HG03571 (cell line): Measurements from ENCODE around the gene PLPPR5.
A peak's percentile ranks its signal among the peaks of the same experiment; 100 is the strongest.
"Not testable (repeated sequence)": the region's sequence is repeated elsewhere in the genome, so short reads cannot be mapped to it uniquely, and the experiment has no call there.

Experiments used
- ATAC-seq: cut with Tn5 transposase; IDR thresholded peaks from one replicate; pipeline ENCODE4 v1.9.1; 2021; ENCODE audit not compliant: unreplicated experiment

The PLPPR5 gene

DNA sequence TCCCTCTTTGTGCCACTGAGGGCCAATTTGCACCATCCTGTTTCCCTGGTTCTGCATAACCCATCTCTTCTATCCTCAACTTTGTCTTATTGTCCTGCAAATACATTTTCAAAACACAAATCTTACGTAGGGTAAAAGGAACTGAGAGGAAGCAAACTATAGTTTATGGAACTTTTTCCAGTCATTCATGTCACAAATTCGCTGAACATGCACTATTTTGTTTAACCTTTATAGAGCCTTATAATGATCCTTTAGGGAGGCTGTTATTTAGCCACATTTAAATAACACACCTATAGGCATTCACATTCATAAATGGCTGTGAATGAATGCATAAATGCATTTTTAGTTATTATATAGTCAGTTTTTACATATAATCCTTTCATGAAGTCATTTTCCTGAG lies 85.0 kb downstream of the PLPPR5 start:
- ATAC-seq: no peak

DNA sequence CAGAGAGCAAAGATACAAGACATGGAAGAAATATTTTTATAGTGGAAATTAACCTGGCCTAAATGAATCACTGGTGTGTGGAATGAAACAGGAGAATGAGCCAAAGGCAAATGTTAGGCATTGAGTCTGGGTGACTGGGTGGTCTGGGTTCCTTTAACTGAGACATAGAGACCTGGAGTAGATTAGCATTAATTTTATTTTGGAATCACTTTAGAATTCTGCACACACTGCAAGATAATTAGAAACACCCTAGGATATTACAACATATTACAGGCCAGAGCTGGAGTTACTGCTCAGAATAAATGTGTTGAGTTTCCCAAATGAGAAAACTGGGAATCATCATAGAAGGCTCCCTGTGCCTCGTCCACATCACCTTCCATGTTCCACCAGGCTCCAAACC lies 85.5 kb downstream of the PLPPR5 start:
- ATAC-seq: no peak

DNA sequence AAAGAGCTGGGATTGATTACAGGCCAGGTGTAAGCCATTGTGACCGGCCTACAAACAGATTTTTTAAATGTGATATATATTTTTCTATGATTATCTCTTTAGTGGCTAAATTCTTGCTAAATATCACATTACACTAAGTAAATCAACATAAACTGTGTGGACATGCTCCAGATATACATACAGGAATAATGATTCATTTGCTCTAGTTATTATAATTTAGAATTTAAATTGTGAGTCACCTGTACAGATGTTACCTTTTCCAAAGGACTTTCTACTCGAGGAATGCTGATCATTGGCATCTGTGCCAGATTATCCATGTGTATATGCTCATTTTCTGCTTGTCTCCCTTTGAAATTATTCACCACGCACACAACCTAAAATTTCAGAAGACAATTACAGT lies 90.1 kb downstream of the PLPPR5 start:
- no peak for ATAC-seq

DNA sequence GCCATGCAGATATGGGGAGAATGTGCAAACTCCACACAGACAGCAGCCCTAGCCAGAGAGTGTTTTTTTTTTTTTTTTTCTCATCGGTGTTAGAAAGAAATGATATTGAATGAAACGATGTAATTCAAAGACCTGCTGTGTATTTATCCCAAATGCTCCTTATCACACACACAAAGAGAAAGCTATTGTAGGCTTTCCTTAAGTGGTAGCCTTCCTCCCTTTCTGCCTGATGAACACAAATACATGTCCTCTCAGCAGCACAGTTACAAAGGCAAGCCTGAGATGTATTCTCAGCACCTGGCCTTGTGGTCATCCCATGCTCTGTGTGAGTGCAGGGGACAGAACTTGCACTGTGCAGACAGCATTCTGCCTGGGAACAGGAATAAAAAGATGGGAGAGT lies 93.8 kb downstream of the PLPPR5 start:
- ATAC-seq: no peak

DNA sequence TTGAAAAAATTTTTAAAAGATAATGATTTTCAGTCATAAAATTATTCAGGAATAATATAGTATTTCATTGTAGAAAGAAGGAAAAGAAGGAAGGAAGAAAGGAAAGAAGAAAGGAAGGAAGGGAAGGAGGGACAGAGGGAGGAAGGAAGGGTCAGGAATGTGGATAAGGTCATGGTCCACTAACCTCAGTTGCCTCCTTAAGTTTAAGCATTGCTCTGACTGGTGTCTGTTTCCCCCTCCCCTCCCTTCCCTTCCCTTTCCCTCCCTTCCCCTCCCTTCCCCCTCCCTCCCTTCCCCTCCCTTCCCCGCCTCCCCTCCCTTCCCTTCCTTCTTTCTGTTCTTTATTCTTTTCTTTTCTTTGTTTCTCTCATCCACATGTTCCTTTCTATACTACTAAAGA lies 95.7 kb downstream of the PLPPR5 start:
- ATAC-seq: no peak

DNA sequence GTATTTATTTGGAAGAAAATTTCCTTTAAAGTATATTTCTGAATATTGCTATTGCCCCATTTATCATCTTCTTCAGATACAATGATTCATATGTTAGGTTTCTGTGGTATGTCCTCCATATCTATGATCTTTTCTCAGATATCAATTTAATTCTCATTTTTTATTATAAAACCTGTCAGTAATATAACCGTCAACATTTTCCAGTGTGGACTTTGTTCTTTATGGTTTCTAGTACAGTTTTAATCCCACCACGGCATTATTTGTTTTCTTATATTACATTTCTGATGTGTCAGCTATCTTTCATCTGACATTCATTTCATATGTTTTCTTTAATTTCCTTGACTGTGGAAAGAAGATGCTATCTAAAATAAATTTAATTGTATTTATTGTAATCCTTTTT lies 97.9 kb downstream of the PLPPR5 start:
- no peak for ATAC-seq

DNA sequence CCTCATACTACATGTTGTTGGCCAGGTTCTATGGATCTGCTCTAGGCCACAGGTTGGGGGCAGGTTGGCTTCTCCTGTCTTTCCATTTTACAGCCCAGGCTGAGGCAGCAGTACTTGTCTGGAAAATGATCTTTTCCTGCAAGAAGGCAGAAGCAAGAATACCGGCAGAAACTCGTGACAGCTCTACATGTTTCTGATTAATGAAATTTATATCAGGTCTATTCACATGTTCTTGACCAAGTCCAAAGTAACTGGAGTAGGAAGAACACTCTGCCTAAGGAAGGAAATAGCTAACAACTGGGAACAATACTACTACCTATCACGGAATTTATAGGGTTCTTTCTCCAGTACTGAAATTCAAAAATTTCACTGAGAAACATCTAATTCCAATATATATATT lies 98.3 kb downstream of the PLPPR5 start:
- ATAC-seq: no peak

DNA sequence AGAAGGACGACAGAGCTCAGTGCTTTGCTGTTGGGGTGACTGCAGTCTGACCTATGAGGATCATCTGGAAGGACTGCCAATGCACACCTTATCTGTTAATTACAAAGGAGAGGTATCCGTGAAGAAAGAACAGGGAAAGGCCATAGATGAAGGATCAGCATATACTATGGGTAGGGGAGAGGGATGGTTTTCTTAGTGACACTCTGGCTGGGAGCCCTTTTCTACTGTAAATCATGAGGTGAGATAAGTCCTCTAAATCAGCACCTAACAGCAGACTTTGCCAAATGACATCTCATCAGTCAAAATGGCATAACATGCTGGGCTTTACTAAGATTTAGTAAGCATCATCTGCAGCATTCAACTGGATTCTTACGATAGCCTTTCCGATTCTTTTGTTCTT lies 100.0 kb downstream of the PLPPR5 start:
- no peak for ATAC-seq

DNA sequence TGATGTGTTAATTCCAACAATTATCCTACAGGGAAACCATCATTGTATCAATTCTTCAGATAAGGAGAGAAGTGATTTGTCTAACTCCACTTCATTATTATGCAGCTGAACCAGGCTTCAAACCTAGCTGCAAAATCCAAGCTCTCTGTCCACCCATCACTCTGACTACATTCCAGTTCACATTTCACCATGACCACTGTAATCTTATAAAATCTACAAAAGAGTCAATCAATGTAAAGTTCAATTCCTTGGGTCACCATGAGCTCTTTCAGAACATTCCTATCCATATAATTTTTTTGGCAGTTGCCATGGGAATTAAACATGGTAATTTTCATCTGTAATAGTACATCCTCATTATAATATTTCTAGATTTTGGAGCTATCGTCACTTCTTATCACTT lies 100.9 kb downstream of the PLPPR5 start:
- no peak for ATAC-seq

DNA sequence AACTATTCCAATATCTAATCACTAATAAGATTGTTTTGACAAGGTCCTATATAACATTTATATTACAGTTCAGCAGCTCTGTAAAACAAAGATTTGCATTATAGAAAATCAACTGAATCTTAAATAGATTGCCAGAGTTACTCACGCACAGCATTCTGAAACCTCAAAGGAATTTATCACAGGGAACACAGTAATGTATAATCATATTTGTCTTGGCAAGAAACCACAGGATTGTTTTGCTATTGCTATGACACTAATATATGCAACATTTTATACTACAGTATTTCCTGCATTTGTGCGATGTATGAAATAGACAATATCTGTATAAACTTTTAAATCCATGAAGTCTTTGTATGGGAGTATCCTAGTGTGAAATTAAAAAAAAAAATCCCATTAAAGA lies 101.4 kb downstream of the PLPPR5 start:
- ATAC-seq: no peak

DNA sequence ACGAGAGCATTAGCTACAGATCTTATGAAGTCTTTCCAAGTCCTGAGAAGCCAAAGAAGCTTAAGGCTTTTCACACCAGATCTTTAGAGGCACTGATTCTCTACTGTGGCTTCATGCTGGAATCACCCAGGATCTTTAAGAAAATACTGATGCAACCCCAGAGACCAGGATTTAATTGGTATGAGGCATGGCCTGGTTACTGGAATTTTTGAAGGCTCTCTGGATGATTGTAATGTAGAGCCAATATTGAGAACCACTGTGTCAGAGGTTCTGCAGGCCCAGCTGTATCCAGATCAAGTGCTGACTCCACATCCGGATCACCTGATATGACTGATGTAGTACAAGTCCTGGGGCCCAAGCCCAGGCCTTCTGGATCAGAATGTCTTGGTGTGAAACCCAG lies 105.7 kb downstream of the PLPPR5 start:
- no peak for ATAC-seq

DNA sequence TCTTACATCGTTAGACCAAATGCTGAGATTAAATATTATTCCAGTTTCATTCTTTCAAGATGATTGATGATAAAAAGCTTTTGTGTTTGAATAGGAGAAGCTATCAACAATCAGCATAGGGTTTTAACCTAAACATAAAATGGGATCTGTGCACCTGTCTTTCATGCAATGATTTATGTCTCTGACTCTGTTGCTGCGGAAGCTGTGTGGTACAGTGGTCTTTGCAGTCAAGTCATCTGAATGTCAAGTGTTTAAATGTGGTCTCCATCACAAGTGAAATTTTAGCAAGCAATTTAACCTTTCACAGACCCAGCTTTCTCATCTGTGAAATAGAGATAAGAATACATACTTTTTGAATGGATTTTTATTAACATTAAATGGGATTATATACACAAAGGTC lies 107.2 kb downstream of the PLPPR5 start:
- ATAC-seq: no peak

DNA sequence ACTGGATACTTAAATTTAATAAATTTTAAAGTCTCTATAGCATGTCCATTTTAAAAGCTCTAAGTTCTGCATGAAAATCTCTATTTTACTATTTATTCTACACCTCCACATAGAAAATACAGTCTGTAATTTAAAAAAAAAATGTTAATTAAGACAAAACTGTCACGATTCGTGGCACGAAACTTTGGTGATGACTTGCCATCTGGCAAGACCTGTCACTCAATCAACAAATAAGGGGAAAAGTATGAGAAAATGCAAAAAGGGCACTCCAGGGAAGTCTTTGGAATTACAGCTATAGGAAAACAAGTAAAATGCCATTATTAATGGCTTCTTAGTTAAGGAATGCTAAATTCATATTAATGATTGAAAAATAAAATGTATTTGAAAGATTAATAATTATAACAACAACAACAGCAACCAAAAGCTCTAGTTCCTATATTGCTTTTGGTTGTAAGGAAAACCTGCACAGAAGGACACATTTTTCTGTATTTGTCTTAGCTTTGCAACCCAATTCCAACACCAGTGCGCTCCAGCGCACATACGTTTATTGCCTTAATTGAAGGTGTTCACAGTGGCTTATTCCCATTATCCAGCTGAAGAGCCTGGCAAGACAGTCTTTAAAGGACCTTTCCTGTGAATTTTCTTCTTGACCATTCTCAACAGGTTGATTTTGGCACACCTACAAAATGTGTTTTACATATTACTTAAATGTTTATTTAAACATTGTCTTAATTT lies 107.8 kb downstream of the PLPPR5 start:
- ATAC-seq: no peak

DNA sequence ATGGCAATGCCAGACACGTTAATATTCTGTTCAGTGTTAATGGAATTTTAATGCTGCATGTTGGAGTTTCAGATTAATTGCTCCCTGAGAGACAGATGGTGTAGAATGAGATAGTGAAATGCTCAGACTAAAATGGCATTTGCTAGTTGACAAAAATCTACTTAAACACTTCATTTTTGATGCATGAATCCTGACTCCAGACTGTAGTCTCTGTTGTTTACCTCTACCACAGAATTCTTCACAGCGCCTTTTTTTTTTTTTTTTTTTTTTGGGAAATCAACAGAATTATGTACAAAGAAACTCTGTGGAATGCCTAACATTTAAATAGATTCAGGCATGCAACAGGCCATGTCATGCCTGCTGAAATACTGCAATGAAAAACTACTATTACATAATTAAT lies 111.3 kb downstream of the PLPPR5 start:
- no peak for ATAC-seq

DNA sequence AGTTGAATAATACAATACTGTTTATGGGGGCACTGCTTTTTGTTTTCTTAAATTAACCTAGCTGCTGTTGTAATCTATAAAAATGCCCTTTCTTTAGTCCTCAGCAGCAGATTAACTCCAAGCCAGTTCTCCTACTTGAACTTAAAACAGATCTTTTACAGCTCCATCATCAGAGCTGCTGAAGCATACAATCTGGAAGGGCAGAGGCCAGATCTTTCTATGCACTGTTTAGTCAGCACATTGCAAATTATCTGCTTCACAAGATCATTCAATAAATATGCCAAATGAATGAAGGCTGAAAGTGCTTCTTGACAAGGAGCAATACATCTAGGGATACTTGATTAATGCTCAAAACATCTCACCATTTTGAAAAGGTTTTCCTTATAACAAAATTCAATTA lies 115.8 kb downstream of the PLPPR5 start:
- ATAC-seq: no peak

DNA sequence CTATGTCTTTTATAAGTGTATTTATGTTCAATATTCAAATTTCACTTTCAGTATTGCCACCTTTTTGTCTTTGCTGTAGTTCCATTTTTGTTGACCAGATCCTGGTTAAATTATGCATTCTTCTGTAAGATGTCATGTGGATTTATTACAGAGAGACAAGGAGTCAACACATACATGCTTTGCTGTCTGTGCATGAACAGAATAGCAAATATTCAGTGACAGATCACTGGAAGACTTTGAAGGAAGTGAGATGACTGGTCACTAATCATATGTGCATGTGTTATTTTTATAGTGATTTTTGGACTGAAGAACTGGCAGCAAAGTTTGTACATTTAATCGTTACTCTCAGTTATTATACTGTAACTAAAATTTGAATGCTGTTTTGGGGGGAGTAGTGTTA lies 117.2 kb downstream of the PLPPR5 start:
- ATAC-seq: no peak

DNA sequence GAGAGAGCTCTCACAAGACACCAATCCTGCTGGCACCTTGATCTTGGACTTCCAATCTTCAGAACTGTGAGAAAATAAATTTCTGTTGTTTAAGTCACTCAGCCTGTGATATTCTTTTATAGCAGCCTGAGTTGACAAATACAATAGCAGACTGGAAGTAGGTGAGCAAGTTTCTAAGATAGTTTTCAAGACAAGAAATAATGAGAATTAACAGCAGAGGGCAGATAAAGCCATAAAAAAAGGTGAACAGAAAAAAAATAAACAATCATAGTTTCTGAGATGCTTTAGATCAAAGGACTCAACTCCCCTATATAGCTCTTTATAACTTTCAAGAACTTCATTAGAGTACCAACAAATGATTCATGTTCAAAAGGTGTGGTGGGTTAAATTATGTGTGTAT lies 119.8 kb downstream of the PLPPR5 start:
- ATAC-seq: no peak

DNA sequence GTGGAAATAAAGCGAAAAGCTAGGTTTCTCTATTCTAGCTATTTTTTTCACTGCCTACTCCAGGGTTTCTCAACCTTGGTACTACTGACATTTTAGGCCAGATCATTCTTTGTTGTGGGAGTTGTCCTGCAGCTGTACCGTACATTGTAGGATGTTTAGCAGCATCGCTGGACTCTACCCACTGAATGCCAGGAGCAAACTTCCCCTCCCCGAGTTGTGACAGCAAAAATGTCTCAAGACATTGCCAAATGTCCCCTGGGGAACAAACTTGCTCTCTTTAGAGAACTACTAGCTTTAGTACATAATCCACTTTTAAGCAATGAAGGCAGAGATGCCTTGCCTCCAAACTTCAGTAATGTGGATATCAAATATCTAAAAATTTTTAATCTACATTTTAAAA lies 122.8 kb downstream of the PLPPR5 start:
- no peak for ATAC-seq

DNA sequence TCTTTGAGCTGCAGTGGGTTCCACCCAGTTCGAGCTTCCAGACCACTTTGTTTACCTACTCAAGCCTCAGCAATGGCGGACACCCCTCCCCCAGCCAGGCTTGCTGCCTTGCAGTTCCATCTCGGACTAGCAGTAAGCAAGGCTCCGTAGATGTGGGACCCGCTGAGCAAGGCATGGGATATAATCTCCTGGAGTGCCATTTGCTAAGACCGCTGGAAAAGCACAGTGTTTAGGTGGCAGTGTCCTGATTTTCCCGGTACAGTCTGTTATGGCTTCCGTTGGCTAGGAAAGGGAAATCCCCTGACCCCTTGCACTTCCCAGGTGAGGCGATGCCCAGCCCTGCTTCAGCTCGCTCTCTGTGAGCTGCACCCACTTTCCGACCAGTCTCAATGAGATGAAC lies 123.4 kb downstream of the PLPPR5 start:
- ATAC-seq: not testable (repeated sequence)

DNA sequence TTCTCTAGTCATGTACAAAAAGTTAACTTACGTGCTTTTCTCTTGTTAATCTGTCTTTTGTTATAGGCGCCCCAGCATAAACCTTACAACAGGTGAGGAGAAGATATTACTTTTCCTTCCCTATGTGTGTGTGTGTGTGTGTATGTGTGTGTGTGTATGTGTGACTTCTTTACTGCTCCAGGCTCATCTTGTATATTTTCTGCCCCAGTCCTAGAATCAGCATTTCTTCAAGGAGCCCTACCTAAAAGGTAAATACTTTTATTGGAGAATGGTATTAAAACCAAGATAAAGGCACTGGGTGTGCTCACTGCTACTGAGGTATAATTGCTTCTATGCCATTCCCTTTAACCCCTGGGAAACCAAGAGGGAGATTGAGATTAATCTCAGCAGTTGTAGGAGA lies 129.8 kb downstream of the PLPPR5 start:
- no peak for ATAC-seq

DNA sequence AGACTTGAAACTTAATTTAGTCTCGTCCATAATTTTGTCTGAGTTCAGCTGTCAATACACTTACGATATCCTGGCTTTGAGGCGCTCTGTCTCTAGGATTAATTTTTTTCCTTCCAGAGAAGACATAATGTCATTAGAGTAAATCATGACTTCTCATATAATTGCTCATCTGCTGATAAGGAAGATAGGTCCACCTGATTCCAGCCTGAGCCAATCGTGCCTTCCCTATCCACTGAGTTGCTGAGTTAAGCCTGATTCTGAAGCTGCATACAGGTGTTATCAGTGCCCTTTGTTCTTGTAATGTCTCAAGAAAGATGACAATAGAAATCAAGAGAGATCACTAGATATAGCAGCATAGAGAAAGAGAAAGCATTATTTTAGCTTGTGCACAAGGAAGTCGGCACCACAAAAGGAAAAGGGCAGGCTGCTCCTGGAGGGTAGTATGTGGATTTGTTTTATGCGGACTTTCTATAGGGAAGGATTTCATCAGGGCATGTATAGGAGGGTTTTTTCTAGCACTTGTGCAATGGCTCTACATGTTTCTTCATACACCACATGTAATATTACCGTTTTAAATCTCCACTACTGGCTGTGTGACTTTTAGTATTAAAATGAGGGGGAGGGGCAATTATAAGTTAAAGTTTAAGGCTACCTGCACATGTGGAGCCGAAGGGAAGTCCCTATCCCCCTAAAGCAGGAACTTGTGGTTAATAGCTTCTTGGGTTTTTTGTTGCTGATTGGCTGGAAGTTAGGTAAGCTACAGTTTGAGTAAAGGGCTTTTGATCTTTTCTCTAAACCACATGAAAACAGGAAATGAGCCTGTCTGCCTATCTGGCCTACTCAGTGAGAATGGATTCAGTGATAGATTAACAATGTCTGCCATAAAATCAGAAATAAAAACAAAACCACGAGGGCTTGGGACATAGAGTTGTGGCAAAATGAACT lies 133.4 kb downstream of the PLPPR5 start:
- ATAC-seq: peak; percentile 98

DNA sequence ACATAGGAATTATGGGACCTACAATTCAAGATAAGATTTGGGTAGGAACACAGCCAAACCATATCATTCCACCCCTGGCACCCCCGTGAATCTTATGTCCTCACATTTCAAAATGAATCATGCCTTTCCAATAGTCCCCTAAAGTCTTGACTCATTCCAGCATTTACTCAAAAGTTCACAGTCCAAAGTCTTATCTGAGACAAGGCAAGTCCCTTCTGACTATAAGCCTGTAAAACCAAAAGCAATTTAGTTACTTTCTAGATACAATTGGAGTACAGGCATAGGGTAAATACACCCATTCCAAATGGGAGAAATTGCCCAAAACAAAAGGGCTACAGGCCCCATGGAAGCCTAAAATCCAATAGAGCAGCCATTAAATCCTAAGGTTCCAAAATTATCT lies 138.9 kb downstream of the PLPPR5 start:
- no peak for ATAC-seq
